ENCODE measurements around the gene STK11IP.
"Not testable (repeated sequence)": the region's sequence is repeated elsewhere in the genome, so short reads cannot be mapped to it uniquely, and the experiment has no call there.

The STK11IP gene

GRCh38 chr2:219636144-219636915 is 38.7 kb downstream of the STK11IP start:
- no peak for DNase-seq

- no peak for DNase-seq
Observed at GRCh38 chr2:219636941-219637841, 39.5 kb downstream of the STK11IP start.

- DNase-seq, result no peak
Observed at GRCh38 chr2:219637842-219638185, 40.2 kb downstream of the STK11IP start.

- no peak for DNase-seq
Observed at GRCh38 chr2:219638217-219638947, 40.7 kb downstream of the STK11IP start.

GRCh38 chr2:219638948-219639755 is 41.5 kb downstream of the STK11IP start:
- DNase-seq, result no peak

GRCh38 chr2:219641390-219642068 is 43.9 kb downstream of the STK11IP start:
- DNase-seq, result no peak

GRCh38 chr2:219642069-219642454 is 44.4 kb downstream of the STK11IP start:
- DNase-seq, result no peak

GRCh38 chr2:219642465-219643083 is 44.9 kb downstream of the STK11IP start:
- DNase-seq, result peak; percentile 88 to 93

- no peak for DNase-seq
Observed at GRCh38 chr2:219643084-219643473, 45.4 kb downstream of the STK11IP start.

GRCh38 chr2:219643788-219644398 is 46.2 kb downstream of the STK11IP start:
- DNase-seq, result no peak

GRCh38 chr2:219644801-219645480 is 47.3 kb downstream of the STK11IP start:
- no peak for DNase-seq

- DNase-seq, result no peak
Observed at GRCh38 chr2:219645631-219646527, 48.2 kb downstream of the STK11IP start.

GRCh38 chr2:219648176-219648575 is 50.5 kb downstream of the STK11IP start:
- DNase-seq, result no peak

GRCh38 chr2:219648963-219649362 is 51.3 kb downstream of the STK11IP start:
- DNase-seq, result no peak

GRCh38 chr2:219650426-219651248 is 53.0 kb downstream of the STK11IP start:
- DNase-seq, result no peak

GRCh38 chr2:219651656-219652055 is 54.0 kb downstream of the STK11IP start:
- not testable (repeated sequence) for DNase-seq

- DNase-seq, result no peak
Observed at GRCh38 chr2:219656526-219656925, 58.9 kb downstream of the STK11IP start.

GRCh38 chr2:219658196-219658846 is 60.7 kb downstream of the STK11IP start:
- DNase-seq, result no peak

All from CD4-positive, alpha-beta T cell treated with Interleukin-1 beta for 1 hour (primary cell).